GM21825 (cell line): Measurements from ENCODE around the gene ANKS6.

Experiments
- ATAC-seq: cut with Tn5 transposase; IDR thresholded peaks from one replicate; pipeline ENCODE4 v1.9.1; 2021; ENCODE audit warnings: mild to moderate bottlenecking, moderate library complexity; ENCODE audit not compliant: unreplicated experiment

ANKS6 gene

DNA sequence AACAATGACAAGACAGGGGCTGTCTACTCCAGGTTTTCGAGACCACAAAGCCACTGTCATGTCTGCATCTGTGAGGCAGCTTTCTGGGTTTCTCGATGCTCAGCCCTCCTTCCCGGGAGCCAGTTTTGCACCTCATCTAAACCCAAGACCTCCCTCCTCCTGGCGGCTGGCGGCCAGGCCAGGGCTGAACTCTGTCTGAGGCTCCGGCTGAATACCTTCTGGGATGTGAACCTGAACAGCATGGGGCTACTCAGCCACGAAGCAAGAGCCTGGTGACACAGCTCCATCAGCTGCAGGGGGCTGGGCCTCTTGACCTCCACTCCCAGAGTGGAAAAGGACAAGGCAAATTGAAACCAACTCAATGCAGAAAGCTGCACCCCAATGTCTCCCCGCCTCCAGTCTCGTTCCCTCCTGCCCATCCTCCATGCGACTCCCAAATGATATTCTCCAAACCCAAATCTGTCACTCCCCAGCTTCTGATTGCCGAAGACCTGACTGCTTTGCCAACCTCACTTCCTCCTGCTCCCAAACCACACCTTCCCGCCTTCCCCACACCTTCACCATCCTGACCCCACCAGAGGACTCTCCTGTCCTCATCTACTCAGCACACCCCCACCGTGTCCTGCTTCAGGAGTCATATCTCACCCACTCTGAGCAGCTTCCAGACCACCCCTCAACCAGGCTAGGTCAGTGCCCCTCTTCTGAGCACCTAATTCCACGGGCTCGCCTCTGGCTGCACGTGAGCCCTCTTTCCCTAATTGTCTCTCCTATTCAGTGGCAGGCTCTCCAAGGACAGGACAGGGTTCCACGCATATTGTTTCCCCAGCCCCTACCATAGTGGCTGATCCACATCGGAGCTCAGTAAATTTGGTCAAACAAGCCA is 4.5 kb downstream of the ANKS6 start:
- ATAC-seq = no peak

DNA sequence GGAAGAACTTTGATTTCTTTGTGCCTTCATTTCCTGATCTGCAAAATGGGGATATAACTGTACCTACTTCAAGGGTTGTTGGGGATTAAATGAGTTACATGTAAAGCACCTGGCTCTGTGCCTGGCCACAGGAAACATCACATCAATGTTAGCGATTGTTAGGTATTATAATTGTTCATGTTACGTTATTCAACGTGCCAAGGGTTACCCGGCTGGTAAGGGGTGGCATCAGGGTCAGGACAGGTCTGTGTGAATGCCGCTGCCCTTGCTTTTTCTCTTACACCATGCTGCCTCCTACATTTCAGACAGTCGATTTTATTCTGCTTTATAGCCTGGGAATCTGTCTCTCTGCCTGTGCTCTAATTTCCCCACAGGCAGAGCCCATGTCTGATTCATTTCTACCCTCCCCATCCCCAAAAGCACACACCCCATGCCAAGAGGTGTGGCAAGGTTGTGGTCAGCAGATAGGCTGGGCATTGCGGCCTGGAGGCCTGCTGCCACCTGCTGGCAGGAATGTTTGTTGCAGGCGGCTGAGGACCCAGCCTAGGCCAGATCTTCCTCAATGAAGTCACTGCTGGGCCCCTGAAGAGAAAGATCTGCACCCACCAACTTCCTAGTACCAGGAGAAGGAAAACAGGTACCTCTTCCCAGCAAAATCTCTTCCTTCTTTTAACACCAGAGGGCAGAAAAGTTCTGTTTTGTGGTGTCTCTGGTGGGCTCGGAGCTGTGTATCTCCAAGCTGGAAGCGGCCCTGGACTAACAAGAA is 5.3 kb downstream of the ANKS6 start:
- ATAC-seq = no peak

- no peak for ATAC-seq
These were observed 6.1 kb downstream of the ANKS6 start for GRCh38 chr9:98790134-98790841.

- no peak for ATAC-seq
These were observed 6.7 kb downstream of the ANKS6 start for GRCh38 chr9:98789483-98790133.

GRCh38 chr9:98787766-98788335 is 8.5 kb downstream of the ANKS6 start:
- no peak for ATAC-seq

- ATAC-seq = no peak
These were observed 9.4 kb downstream of the ANKS6 start for GRCh38 chr9:98786750-98787510.

- ATAC-seq = no peak
These were observed 11.2 kb downstream of the ANKS6 start for GRCh38 chr9:98784831-98785806.

- no peak for ATAC-seq
These were observed 12.7 kb downstream of the ANKS6 start for GRCh38 chr9:98783518-98784226.

- no peak for ATAC-seq
These were observed 14.6 kb downstream of the ANKS6 start for GRCh38 chr9:98781588-98782383.

DNA sequence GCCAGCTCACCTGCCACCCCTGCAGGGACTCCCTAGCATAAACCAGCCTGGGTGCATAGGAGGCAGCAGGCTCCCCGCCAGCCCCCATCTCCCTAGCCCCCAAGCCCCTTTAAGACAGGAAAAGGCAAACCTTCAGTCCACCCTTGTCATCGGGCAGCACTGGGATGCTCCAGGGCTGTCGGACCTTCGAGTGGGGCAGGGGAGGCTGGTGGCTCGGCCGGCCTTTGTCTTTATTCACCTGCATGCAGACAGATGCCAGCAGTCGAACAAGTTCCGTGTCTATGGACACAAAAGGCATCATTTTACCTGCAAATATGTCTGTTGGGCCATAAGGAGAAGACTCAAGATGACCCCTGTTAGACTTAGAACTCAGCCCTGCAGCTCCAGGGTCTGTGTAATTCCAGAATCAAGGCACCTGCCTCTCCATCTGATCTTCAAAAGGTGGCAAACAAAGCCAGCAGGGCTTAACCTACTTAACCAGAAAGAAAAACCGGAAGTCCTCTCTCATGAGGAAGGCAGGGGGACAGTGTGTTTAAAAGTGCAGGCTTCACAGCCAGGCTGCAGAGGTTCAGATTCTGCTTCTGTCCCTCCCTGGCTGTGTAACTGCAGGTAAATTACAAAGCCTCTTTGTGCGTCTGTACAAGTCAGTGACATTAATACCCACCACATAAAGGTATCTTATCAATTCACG is 16.2 kb downstream of the ANKS6 start:
- ATAC-seq = no peak

GRCh38 chr9:98778711-98779530 is 17.4 kb downstream of the ANKS6 start:
- ATAC-seq = no peak

GRCh38 chr9:98778251-98778650 is 18.1 kb downstream of the ANKS6 start:
- no peak for ATAC-seq

GRCh38 chr9:98777618-98778017 is 18.7 kb downstream of the ANKS6 start:
- no peak for ATAC-seq

- ATAC-seq = no peak
These were observed 20.4 kb downstream of the ANKS6 start for GRCh38 chr9:98775831-98776441.

DNA sequence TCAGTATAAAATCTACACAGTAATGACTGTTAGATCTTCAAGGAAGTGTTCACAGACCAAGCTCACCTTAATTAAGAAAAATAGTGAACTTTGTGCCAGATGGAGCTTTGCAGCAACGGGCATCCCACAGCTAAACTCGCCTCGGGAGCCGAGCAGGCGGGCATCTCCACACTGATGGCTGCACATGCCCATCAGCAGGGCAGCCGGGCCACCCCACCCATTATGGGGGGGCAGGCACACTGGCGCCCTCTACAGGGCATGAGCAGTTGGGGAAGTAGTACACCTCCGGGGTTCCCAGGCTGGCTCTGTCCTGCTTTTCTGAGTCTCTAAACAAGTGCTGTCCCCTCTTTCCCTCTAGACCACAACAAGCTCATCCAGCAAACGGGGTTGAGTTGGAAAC is 21.6 kb downstream of the ANKS6 start:
- ATAC-seq = no peak
